Upper lobe of left lung (tissue), 4 donors: ENCODE results near the gene RIMS4.

Experiments
- POLR2A ChIP-seq, 4 donors: fragments of 450-650 bp; IDR thresholded peaks; one replicate each; pipeline ENCODE4 v1.5.1; 2016 to 2017; ENCODE audit warnings: antibody characterized with exemption in 4 of 4, mild to moderate bottlenecking in 2 of 4
- TF ChIP-seq, protein P1 (sequence below), 6 experiments: fragments of 450-650 bp in 4 of 6; fragments of 200-600 bp in 2 of 6; sonication (generic) in 2 of 6; IDR thresholded peaks; one replicate each; pipeline ENCODE4 v1.5.1; 2016 to 2019; ENCODE audit warnings: antibody characterized with exemption in 6 of 6

- TF ChIP-seq, protein P1, sequence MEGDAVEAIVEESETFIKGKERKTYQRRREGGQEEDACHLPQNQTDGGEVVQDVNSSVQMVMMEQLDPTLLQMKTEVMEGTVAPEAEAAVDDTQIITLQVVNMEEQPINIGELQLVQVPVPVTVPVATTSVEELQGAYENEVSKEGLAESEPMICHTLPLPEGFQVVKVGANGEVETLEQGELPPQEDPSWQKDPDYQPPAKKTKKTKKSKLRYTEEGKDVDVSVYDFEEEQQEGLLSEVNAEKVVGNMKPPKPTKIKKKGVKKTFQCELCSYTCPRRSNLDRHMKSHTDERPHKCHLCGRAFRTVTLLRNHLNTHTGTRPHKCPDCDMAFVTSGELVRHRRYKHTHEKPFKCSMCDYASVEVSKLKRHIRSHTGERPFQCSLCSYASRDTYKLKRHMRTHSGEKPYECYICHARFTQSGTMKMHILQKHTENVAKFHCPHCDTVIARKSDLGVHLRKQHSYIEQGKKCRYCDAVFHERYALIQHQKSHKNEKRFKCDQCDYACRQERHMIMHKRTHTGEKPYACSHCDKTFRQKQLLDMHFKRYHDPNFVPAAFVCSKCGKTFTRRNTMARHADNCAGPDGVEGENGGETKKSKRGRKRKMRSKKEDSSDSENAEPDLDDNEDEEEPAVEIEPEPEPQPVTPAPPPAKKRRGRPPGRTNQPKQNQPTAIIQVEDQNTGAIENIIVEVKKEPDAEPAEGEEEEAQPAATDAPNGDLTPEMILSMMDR (IDR thresholded peaks at IDR 0.05) = peak in 3 of 6 experiments; percentile 26 to 49 (median 27)
- no peak for TF ChIP-seq POLR2A (IDR thresholded peaks at IDR 0.05)
Observed at GRCh38 chr20:44734938-44735337, 75.4 kb downstream of the RIMS4 start.
